ENCODE measurements around the gene MAPK10. TPM values are rescaled to one million over a fixed set of nuclear protein-coding genes. Genes with fewer than 3 reads are reported as not detected.

MAPK10 gene
- total RNA-seq, 1 experiment from 2014 or later = 4.7 TPM

- peaks cover 5 to 7% of the 10 kb centered on the region in 2 experiments; a peak in 3 of 4 replicates for H3K4me1 Mint-ChIP-seq
- H3K9ac ChIP-seq (ENCODE audit: extremely low read depth, insufficient read length, low read length) = no peak overlapping the region
- no peak overlapping the region for H3K27ac ChIP-seq (ENCODE audit: insufficient read length, low read depth, low read length)
- H4K91ac ChIP-seq (ENCODE audit: insufficient read length, low read depth, low read length) = no peak overlapping the region
- no peaks in the 10 kb centered on the region for H3K23me2 ChIP-seq (ENCODE audit: insufficient read length, low read depth, low read length, poor library complexity, severe bottlenecking)
- H3K9me3 Mint-ChIP-seq = no peaks in the 10 kb centered on the region
- no peaks in the 10 kb centered on the region for H3K27me3 ChIP-seq (ENCODE audit: insufficient read depth, low read length)
- no peak overlapping the region for H3K4me3 Mint-ChIP-seq
- H3K27ac Mint-ChIP-seq = no peak overlapping the region
- H3K56ac ChIP-seq (ENCODE audit: insufficient read length, low read depth, low read length) = no peak overlapping the region
- H3K4me1 ChIP-seq (ENCODE audit: insufficient read depth, low read length) = no peaks in the 10 kb centered on the region
- no peaks in the 10 kb centered on the region for H3K9me3 ChIP-seq (ENCODE audit: control insufficient read depth, low read depth, low read length)
- no peaks in the 10 kb centered on the region for H4K20me1 ChIP-seq (ENCODE audit: control insufficient read depth, insufficient read depth, insufficient read length)
- DNase-seq = no peak
- H2AFZ ChIP-seq (ENCODE audit: low read length) = no peak overlapping the region
- no peak overlapping the region for H2BK120ac ChIP-seq (ENCODE audit: low read depth, low read length, poor library complexity, severe bottlenecking)
- no peaks in the 10 kb centered on the region for H3K79me2 ChIP-seq (ENCODE audit: insufficient read depth, low read length)
- no peak overlapping the region for H2AK5ac ChIP-seq (ENCODE audit: insufficient read length, low read length)
- H3K36me3 Mint-ChIP-seq (ENCODE audit: insufficient read depth in 1 of 3, low read depth in 3 of 3) = no peaks in the 10 kb centered on the region
- WGBS (ENCODE audit: extremely low coverage, insufficient read length, low lambda C conversion rate) = no CpG with 5 or more reads among the region's 2 CpGs
- H4K8ac ChIP-seq (replicated peaks; ENCODE audit: insufficient read length, low read depth, low read length) = no peak overlapping the region
- no peak overlapping the region for H3K4ac ChIP-seq (ENCODE audit: low read depth, low read length)
- H2BK5ac ChIP-seq (ENCODE audit: insufficient read length, low read length) = no peak overlapping the region
- H3K14ac ChIP-seq (ENCODE audit: insufficient read depth, low read length) = no peak overlapping the region
- no peak overlapping the region for H3K23ac ChIP-seq (ENCODE audit: insufficient read length, low read depth, low read length)
- no peak overlapping the region for H3T11ph ChIP-seq (ENCODE audit: low read length)
- no peak overlapping the region for H3K18ac ChIP-seq (ENCODE audit: insufficient read length, low read depth, low read length)
- no peak overlapping the region for H2BK12ac ChIP-seq (ENCODE audit: insufficient read length, low read depth, low read length)
- no peak overlapping the region for H2BK20ac ChIP-seq (ENCODE audit: low read depth, low read length, poor library complexity, severe bottlenecking)
- H2BK15ac ChIP-seq (ENCODE audit: low read depth, low read length) = no peak overlapping the region
- H3K79me1 ChIP-seq (ENCODE audit: insufficient read depth, low read depth, low read length, poor library complexity, severe bottlenecking) = no peaks in the 10 kb centered on the region
- no peak overlapping the region for H3K4me2 ChIP-seq (ENCODE audit: insufficient read depth, insufficient read length, low read length)
- TF ChIP-seq, protein P1, sequence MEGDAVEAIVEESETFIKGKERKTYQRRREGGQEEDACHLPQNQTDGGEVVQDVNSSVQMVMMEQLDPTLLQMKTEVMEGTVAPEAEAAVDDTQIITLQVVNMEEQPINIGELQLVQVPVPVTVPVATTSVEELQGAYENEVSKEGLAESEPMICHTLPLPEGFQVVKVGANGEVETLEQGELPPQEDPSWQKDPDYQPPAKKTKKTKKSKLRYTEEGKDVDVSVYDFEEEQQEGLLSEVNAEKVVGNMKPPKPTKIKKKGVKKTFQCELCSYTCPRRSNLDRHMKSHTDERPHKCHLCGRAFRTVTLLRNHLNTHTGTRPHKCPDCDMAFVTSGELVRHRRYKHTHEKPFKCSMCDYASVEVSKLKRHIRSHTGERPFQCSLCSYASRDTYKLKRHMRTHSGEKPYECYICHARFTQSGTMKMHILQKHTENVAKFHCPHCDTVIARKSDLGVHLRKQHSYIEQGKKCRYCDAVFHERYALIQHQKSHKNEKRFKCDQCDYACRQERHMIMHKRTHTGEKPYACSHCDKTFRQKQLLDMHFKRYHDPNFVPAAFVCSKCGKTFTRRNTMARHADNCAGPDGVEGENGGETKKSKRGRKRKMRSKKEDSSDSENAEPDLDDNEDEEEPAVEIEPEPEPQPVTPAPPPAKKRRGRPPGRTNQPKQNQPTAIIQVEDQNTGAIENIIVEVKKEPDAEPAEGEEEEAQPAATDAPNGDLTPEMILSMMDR (conservative IDR thresholded peaks at IDR 0.05) = no peak
- no peaks in the 10 kb centered on the region for H3K27me3 Mint-ChIP-seq (ENCODE audit: low read depth)
- H4K5ac ChIP-seq (ENCODE audit: insufficient read length, low read depth, low read length) = no peak overlapping the region
Observed at GRCh38 chr4:86152454-86152853, 207.4 kb downstream of the MAPK10 start.
